ENCODE data around the gene ZNF888. TPM values are rescaled to one million over a fixed set of nuclear protein-coding genes. Genes with fewer than 3 reads are reported as not detected.
A peak's percentile ranks its signal among the peaks of the same experiment; 100 is the strongest.
"Not testable (repeated sequence)": the region's sequence is repeated elsewhere in the genome, so short reads cannot be mapped to it uniquely, and the experiment has no call there.

ZNF888 gene
- total RNA-seq, 2 experiments from 2014 or later = 4.5 to 4.8 TPM

DNA sequence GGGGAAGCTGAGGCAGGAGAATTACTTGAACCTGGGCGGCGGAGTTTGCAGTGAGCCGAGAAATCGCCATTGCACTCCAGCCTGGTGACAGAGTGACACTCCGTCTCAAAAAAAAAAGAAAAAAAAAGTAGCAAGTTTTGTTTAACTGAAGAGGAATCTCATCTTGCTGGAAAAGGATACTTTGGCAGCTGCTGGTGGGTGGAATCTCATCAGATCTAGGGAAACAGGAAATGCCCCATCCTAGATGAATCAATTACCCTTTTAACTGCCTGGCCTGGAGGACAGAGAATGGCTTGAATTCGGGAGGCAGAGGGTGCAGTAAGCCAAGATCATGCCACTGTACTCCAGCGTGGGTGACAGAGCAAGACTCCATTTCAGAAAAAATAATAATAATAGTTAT lies 34.2 kb downstream of the ZNF888 start:
- ChIA-PET POLR2A (no interaction called here), CTCF (no interaction called here)
- peaks cover 75% of the 10 kb centered on the region for H3K36me3 Mint-ChIP-seq (ENCODE audit: low read depth)
- DNase-seq = no peak
- no peaks in the 10 kb centered on the region for H3K27me3 Mint-ChIP-seq
- TF ChIP-seq, protein P1, sequence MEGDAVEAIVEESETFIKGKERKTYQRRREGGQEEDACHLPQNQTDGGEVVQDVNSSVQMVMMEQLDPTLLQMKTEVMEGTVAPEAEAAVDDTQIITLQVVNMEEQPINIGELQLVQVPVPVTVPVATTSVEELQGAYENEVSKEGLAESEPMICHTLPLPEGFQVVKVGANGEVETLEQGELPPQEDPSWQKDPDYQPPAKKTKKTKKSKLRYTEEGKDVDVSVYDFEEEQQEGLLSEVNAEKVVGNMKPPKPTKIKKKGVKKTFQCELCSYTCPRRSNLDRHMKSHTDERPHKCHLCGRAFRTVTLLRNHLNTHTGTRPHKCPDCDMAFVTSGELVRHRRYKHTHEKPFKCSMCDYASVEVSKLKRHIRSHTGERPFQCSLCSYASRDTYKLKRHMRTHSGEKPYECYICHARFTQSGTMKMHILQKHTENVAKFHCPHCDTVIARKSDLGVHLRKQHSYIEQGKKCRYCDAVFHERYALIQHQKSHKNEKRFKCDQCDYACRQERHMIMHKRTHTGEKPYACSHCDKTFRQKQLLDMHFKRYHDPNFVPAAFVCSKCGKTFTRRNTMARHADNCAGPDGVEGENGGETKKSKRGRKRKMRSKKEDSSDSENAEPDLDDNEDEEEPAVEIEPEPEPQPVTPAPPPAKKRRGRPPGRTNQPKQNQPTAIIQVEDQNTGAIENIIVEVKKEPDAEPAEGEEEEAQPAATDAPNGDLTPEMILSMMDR (IDR thresholded peaks at IDR 0.05) = no peak
- H3K4me3 Mint-ChIP-seq = no peak overlapping the region
- peaks cover 6% of the 10 kb centered on the region for H3K4me1 Mint-ChIP-seq (ENCODE audit: low read depth)
- peaks cover 5% of the 10 kb centered on the region for H3K9me3 Mint-ChIP-seq
- intact Hi-C loops (cut with micrococcal nuclease) = no loop called here
- no peak overlapping the region for H3K27ac Mint-ChIP-seq
- no peak for ATAC-seq

DNA sequence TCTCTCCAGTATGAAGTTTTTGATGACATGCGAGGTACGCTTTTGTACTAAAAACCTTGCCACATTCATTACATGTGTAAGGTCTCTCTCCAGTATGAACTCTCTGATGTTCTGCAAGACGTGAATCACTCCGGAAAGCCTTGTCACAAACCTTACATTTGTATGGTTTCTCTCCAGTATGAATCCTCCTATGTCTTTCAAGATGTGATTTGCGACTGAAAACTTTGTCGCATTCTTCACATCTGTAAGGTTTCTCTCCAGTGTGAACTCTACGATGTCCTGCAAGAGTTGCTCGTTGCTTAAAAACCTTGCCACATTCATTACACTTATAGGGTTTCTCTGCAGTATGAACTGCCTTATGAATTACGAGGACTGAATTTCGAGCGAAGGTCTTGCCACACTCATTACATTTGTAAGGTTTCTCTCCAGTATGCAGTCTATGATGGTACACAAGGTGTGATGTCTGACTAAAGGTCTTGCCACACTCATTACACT lies 42.3 kb downstream of the ZNF888 start:
- POLR2A ChIA-PET = no interaction called here
- DNase-seq (no peak), ATAC-seq (no peak)
- no peak overlapping the region for H3K27ac Mint-ChIP-seq
- H3K4me1 Mint-ChIP-seq (ENCODE audit: low read depth) = no peaks in the 10 kb centered on the region
- H3K4me3 Mint-ChIP-seq = no peak overlapping the region
- TF ChIP-seq, protein P1 (IDR thresholded peaks at IDR 0.05) = no peak
- peaks cover 84% of the 10 kb centered on the region for H3K36me3 Mint-ChIP-seq (ENCODE audit: low read depth)
- CTCF ChIA-PET = no interaction called here
- peaks cover 52% of the 10 kb centered on the region for H3K9me3 Mint-ChIP-seq
- intact Hi-C loops (cut with micrococcal nuclease) = no loop called here
- no peaks in the 10 kb centered on the region for H3K27me3 Mint-ChIP-seq

DNA sequence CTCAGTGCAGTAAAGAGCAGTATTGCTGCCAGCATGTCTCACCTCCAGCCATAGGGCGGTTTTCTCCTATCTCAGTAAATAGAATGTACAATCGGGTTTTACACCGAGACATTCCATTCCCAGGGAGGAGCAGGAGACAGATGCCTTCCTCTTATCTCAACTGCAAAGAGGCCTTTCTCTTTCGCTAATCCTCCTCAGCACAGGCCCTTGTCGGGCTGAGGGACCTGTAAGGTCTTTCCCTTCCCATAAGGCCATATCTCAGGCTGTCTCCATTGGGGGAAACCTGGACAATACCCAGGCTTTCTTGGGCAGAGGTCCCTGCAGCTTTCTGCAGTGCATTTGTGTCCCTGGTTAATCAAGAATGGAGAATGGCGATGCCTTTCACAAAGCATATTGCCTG lies 50.2 kb downstream of the ZNF888 start:
- intact Hi-C loops (cut with micrococcal nuclease); H3K27ac Mint-ChIP-seq; CTCF ChIA-PET; H3K27me3 Mint-ChIP-seq; H3K4me3 Mint-ChIP-seq; POLR2A ChIA-PET; ATAC-seq; DNase-seq; H3K4me1 Mint-ChIP-seq (ENCODE audit: low read depth): not testable (repeated sequence)
- peaks cover 25% of the 10 kb centered on the region for H3K36me3 Mint-ChIP-seq (ENCODE audit: low read depth)
- H3K9me3 Mint-ChIP-seq = peaks cover 23% of the 10 kb centered on the region

DNA sequence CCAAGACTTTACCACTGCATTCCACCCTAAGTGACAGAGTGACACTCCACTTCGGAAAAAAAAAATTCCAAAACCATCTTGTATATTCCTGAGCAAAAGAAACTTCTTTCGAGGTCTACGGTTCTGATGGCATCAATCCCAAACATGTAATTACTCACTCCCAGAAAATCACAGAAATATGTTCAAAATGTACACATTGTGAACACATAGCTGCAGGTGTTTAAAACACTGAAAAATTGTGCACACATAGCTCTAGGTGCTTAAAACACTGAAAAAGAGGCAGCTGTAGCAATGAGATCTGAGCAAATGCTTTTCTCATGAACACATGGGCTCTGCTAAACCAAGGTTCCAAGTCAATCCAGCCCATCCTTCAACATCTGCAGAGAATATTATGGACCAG lies 51.8 kb downstream of the ZNF888 start:
- Mint-ChIP-seq H3K36me3 (ENCODE audit: low read depth) (peaks cover 16% of the 10 kb centered on the region), H3K4me3 (no peak overlapping the region), H3K27me3 (no peaks in the 10 kb centered on the region), H3K9me3 (peaks cover 16% of the 10 kb centered on the region), H3K4me1 (ENCODE audit: low read depth) (no peaks in the 10 kb centered on the region), H3K27ac (no peak overlapping the region)
- TF ChIP-seq, protein P1 (IDR thresholded peaks at IDR 0.05) = no peak
- CTCF ChIA-PET = no interaction called here
- no peak for DNase-seq
- POLR2A ChIA-PET = interaction anchor here (0.6 kb wide), 1 partner anchor 60 kb away, joined by 3 read pairs; no protein-coding TSS in a partner anchor
- intact Hi-C loops (cut with micrococcal nuclease) = no loop called here
- ATAC-seq = no peak

DNA sequence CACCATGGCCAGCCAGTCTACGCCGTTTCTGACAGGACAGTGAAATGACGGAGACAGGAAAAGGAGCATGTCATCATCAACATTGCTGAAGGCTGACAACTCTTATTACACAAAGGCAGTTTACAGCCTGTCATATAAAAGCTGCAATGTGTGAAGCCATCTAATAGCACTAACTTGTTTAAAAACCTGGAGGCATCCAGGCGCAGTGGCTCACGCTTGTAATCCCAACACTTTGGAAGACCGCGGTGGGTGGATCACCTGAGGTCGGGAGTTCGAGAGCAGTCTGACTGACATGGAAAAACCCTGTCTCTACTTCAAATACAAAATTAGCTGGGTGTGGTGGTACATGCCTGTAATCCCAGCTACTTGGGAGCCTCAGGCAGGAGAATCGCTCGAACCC lies 55.2 kb downstream of the ZNF888 start:
- peaks cover 12% of the 10 kb centered on the region for H3K36me3 Mint-ChIP-seq (ENCODE audit: low read depth)
- POLR2A ChIA-PET; H3K27ac Mint-ChIP-seq; H3K4me3 Mint-ChIP-seq; ATAC-seq; intact Hi-C loops (cut with micrococcal nuclease); DNase-seq; H3K4me1 Mint-ChIP-seq (ENCODE audit: low read depth); H3K27me3 Mint-ChIP-seq; H3K9me3 Mint-ChIP-seq; CTCF ChIA-PET: not testable (repeated sequence)

DNA sequence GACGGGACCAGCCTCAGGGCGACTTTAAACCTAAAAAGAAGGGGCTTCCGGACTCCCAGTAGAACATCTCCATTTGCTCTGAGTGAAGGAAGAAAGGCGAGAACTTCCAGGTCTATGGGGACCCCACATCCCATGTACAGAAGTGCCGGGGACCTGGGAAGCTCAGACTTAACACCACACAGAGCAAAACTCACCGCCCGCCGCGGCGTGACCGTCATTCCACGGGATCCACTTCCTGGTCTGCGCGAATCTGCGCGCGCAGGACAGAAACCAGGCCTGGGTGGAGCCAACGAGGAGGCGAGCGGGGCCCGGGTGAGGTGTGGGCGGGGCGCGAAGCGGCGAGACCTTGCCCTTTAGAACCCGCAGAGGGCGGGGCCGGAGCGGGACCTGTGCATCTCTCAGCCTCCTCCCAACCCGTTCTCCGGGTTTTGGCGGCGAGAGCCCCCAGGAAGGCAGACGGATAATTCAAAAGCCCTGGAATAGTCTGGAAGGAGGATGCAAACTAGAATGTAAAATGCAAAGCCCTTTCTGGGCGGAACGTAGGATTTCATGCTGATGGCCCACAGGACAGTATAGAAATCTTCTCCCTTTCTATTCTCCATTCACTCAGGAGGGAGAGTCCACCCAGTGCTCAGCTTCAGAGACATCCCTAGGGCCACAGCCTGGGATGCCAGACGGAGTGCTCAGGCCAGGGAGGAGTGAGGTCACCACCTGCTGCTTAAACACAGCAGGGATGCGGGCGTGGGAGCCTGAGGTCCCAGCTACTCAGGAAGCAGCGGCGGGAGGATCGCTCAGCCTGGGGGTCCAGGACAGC lies 65.6 kb downstream of the ZNF888 start, which contains the start of gene ZNF468:
Gene ZNF468 (minus strand): TSS at position 242 of the 814 bp plus-strand sequence. CDS start 3,347 bp downstream, outside the sequence.
- H3K9me3 Mint-ChIP-seq; H3K27me3 Mint-ChIP-seq; CTCF ChIA-PET; intact Hi-C loops (cut with micrococcal nuclease); POLR2A ChIA-PET: not testable (repeated sequence)
- peak; percentile 100 for ATAC-seq
- peaks cover 18% of the 10 kb centered on the region for H3K4me1 Mint-ChIP-seq (ENCODE audit: low read depth)
- peak within 1 kb of the TSS; percentile 81 for H3K4me3 Mint-ChIP-seq
- H3K36me3 Mint-ChIP-seq (ENCODE audit: low read depth) = peaks cover 28% of the 10 kb centered on the region
- peak; percentile 83 for DNase-seq
- H3K27ac Mint-ChIP-seq = peak within 1 kb of the TSS; percentile 91

DNA sequence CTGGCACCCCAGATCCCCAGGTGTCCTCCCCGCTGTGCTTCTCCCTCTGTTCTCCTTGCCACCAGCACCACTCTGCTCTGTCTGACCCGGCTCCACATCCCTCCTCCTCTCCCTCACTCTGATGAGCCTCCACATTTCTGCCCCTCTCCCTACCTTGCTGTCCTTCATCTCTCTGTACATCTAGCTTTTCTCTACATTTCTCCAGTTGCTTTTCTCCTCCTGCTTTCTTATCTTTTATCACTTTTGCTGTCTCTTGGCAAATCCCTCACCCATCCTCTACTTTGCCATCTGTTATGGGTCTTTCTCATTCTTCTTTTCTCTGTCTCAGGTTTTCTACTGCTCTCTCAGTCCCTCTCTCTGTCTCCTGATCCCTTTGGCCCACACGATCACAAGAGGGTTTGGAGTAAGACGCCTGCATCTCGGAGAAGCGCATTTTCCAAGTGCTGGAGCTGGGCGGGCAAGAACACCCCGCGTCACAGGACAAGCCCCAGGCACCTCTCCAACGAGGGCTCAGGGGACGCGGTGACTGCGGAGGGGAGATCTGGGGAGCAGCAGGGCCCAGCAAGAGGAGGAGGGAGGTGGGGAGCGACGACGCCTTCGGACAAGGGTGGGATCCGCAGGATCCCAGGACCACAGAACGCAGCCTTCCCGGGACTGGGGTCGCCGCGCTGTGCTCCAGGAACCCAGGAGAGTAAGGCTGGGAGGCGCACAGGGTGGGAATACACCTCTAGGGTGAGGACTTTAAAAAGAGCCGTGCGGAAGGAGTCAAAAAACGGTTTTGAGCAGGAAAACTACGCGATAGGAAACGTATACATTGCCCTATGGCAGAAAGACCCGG lies 66.5 kb downstream of the ZNF888 start:
- intact Hi-C loops (cut with micrococcal nuclease) = not testable (repeated sequence)

More for the DNA sequence above, 66.5 kb downstream of the ZNF888 start:
- H3K36me3 Mint-ChIP-seq (ENCODE audit: low read depth) = peaks cover 35% of the 10 kb centered on the region
- CTCF ChIA-PET, H3K9me3 Mint-ChIP-seq, H3K27me3 Mint-ChIP-seq, DNase-seq, POLR2A ChIA-PET: not testable (repeated sequence)
- H3K4me3 Mint-ChIP-seq = peak overlapping the region; percentile 81
- H3K4me1 Mint-ChIP-seq (ENCODE audit: low read depth) = peaks cover 18% of the 10 kb centered on the region
- H3K27ac Mint-ChIP-seq = peak overlapping the region; percentile 91
- ATAC-seq = peak; percentile 6
